H9 (cell line): ENCODE measurements around the gene ZFTA. TPM values are rescaled to one million over a fixed set of nuclear protein-coding genes. Genes with fewer than 3 reads are reported as not detected.

Experiments used
- DNase-seq: peaks from one replicate; pipeline ENCODE4 v3.0.0-alpha.2; 2017
- H2AFZ ChIP-seq: one replicate; pipeline ENCODE4 v1.6.1; 2013; ENCODE audit warnings: mild to moderate bottlenecking, low read length, control low read depth, moderate library complexity
- H2AK5ac ChIP-seq: 2 replicates; pipeline ENCODE4 v1.6.1; 2013; ENCODE audit warnings: low read length, control low read depth, mixed read lengths; ENCODE audit not compliant: insufficient read length
- H2BK120ac ChIP-seq: one replicate; pipeline ENCODE4 v1.6.1; 2013; ENCODE audit warnings: low read depth, mild to moderate bottlenecking, low read length, control low read depth, inconsistent platforms; ENCODE audit not compliant: poor library complexity, severe bottlenecking
- H2BK12ac ChIP-seq: 2 replicates; pipeline ENCODE4 v1.6.1; 2013; ENCODE audit warnings: low read length, control low read depth, mixed read lengths, low read depth; ENCODE audit not compliant: insufficient read length
- H2BK15ac ChIP-seq: 2 replicates; pipeline ENCODE4 v1.6.1; 2013; ENCODE audit warnings: low read depth, low read length, control low read depth
- H2BK20ac ChIP-seq: one replicate; pipeline ENCODE4 v1.6.1; 2013; ENCODE audit warnings: low read depth, mild to moderate bottlenecking, low read length, control low read depth, inconsistent platforms; ENCODE audit not compliant: poor library complexity, severe bottlenecking
- H2BK5ac ChIP-seq: 2 replicates; pipeline ENCODE4 v1.6.1; 2013; ENCODE audit warnings: low read length, control low read depth, mixed read lengths; ENCODE audit not compliant: insufficient read length
- H3K14ac ChIP-seq: 2 replicates; pipeline ENCODE4 v1.6.1; 2013; ENCODE audit warnings: low read length, control low read depth; ENCODE audit not compliant: insufficient read depth
- H3K18ac ChIP-seq: 2 replicates; pipeline ENCODE4 v1.6.1; 2013; ENCODE audit warnings: low read depth, mild to moderate bottlenecking, mixed read lengths, low read length, control low read depth; ENCODE audit not compliant: insufficient read length
- H3K23ac ChIP-seq: 2 replicates; pipeline ENCODE4 v1.6.1; 2013; ENCODE audit warnings: low read length, control low read depth, mixed read lengths, low read depth; ENCODE audit not compliant: insufficient read length
- H3K23me2 ChIP-seq: 2 replicates; pipeline ENCODE4 v1.6.1; 2013; ENCODE audit warnings: low read depth, mild to moderate bottlenecking, mixed read lengths, low read length, control low read depth; ENCODE audit not compliant: insufficient read length, poor library complexity, severe bottlenecking
- H3K27ac ChIP-seq: 2 replicates; pipeline ENCODE4 v1.5.1; 2013; ENCODE audit warnings: low read length, control low read depth, mixed read lengths, low read depth; ENCODE audit not compliant: insufficient read length
- H3K27me3 ChIP-seq: 2 replicates; pipeline ENCODE4 v1.6.1; 2013; ENCODE audit warnings: low read length, control low read depth, inconsistent platforms; ENCODE audit not compliant: insufficient read depth
- H3K4ac ChIP-seq: 2 replicates; pipeline ENCODE4 v1.6.1; 2013; ENCODE audit warnings: low read depth, mild to moderate bottlenecking, control low read depth, inconsistent platforms, low read length, moderate library complexity
- H3K4me1 ChIP-seq: 2 replicates; pipeline ENCODE4 v1.6.1; 2013; ENCODE audit warnings: low read length, control low read depth, inconsistent platforms; ENCODE audit not compliant: insufficient read depth
- H3K4me2 ChIP-seq: 2 replicates; pipeline ENCODE4 v1.6.1; 2013; ENCODE audit warnings: low read length, control low read depth, mixed read lengths; ENCODE audit not compliant: insufficient read length, insufficient read depth
- H3K56ac ChIP-seq: 2 replicates; pipeline ENCODE4 v1.6.1; 2013; ENCODE audit warnings: low read depth, mild to moderate bottlenecking, mixed read lengths, low read length, control low read depth; ENCODE audit not compliant: insufficient read length
- H3K79me1 ChIP-seq: 2 replicates; pipeline ENCODE4 v1.6.1; 2013; ENCODE audit warnings: low read depth, mild to moderate bottlenecking, moderate library complexity, low read length, control low read depth, inconsistent platforms; ENCODE audit not compliant: insufficient read depth, poor library complexity, severe bottlenecking
- H3K79me2 ChIP-seq: 2 replicates; pipeline ENCODE4 v1.6.1; 2013; ENCODE audit warnings: low read length, control low read depth, inconsistent platforms; ENCODE audit not compliant: insufficient read depth
- H3K9ac ChIP-seq: 2 replicates; pipeline ENCODE4 v1.6.1; 2013; ENCODE audit warnings: low read length, control low read depth, mixed read lengths; ENCODE audit not compliant: insufficient read length; ENCODE audit errors: extremely low read depth
- H3K9me3 ChIP-seq: one replicate; pipeline ENCODE4 v1.6.1; 2013; ENCODE audit warnings: low read depth, low read length, inconsistent platforms; ENCODE audit not compliant: control insufficient read depth
- H3T11ph ChIP-seq: one replicate; pipeline ENCODE4 v1.6.1; 2013; ENCODE audit warnings: mild to moderate bottlenecking, low read length, control low read depth, inconsistent platforms
- H4K20me1 ChIP-seq: one replicate; pipeline ENCODE4 v1.6.1; 2013; ENCODE audit not compliant: control insufficient read depth, insufficient read length, insufficient read depth
- H4K5ac ChIP-seq: 2 replicates; pipeline ENCODE4 v1.6.1; 2013; ENCODE audit warnings: low read depth, mild to moderate bottlenecking, mixed read lengths, low read length, control low read depth; ENCODE audit not compliant: insufficient read length
- H4K8ac ChIP-seq: replicated peaks from 2 replicates; pipeline ENCODE4 v1.6.1; 2013; ENCODE audit warnings: low read length, control low read depth, mixed read lengths, low read depth; ENCODE audit not compliant: insufficient read length
- H4K91ac ChIP-seq: 2 replicates; pipeline ENCODE4 v1.6.1; 2013; ENCODE audit warnings: low read depth, mild to moderate bottlenecking, moderate library complexity, mixed read lengths, low read length, control low read depth; ENCODE audit not compliant: insufficient read length
- H3K27ac Mint-ChIP-seq, 3 experiments: 2 replicates in 2 of 3; 3 replicates in 1 of 3; pipeline ENCODE4 v1.8.0; 2020 to 2021; ENCODE audit warnings: mixed read lengths in 3 of 3, mild to moderate bottlenecking in 1 of 3, moderate library complexity in 1 of 3
- H3K27me3 Mint-ChIP-seq: 2 replicates; pipeline ENCODE4 v1.8.0; 2021; ENCODE audit warnings: low read depth, mild to moderate bottlenecking, moderate library complexity, mixed read lengths
- H3K36me3 Mint-ChIP-seq, 3 experiments: 2 replicates in 2 of 3; 3 replicates in 1 of 3; pipeline ENCODE4 v1.8.0; 2020 to 2021; ENCODE audit warnings: low read depth in 3 of 3, mixed read lengths in 3 of 3; ENCODE audit not compliant: insufficient read depth in 1 of 3
- H3K4me1 Mint-ChIP-seq, 2 experiments: 2 replicates each; pipeline ENCODE4 v1.8.0; 2020; ENCODE audit warnings: mixed read lengths in 2 of 2
- H3K4me3 Mint-ChIP-seq, 2 experiments: 2 replicates in 1 of 2; 3 replicates in 1 of 2; pipeline ENCODE4 v1.8.0; 2020 to 2021; ENCODE audit warnings: mild to moderate bottlenecking in 2 of 2, mixed read lengths in 2 of 2, moderate library complexity in 1 of 2
- H3K9me3 Mint-ChIP-seq, 2 experiments: 2 replicates in 1 of 2; 3 replicates in 1 of 2; pipeline ENCODE4 v1.8.0; 2020; ENCODE audit warnings: mild to moderate bottlenecking in 2 of 2, mixed read lengths in 2 of 2, moderate library complexity in 1 of 2
- CTCF ChIP-seq: fragments of 200-600 bp; sonication (generic); conservative IDR thresholded peaks from 3 replicates; pipeline ENCODE4 v1.8.0; 2021; ENCODE audit warnings: antibody characterized with exemption, mild to moderate bottlenecking
- WGBS: extraction: QIAGEN DNeasy Blood & Tissue Kit; methylation state at CpG from one replicate; pipeline ENCODE4 v1.1.7; 2013; ENCODE audit warnings: missing lambda C conversion rate, low lambda C conversion rate, mixed read lengths; ENCODE audit not compliant: insufficient read length; ENCODE audit errors: extremely low coverage; 5-methylcytosine and 5-hydroxymethylcytosine counted together
- total RNA-seq: library from RNA; stranded (reverse); gene quantifications from 2 replicates; pipeline ENCODE4 v1.2.1, GENCODE V29; 2021

ZFTA gene
- total RNA-seq, 1 experiment from 2014 or later: 48.2 TPM

DNA sequence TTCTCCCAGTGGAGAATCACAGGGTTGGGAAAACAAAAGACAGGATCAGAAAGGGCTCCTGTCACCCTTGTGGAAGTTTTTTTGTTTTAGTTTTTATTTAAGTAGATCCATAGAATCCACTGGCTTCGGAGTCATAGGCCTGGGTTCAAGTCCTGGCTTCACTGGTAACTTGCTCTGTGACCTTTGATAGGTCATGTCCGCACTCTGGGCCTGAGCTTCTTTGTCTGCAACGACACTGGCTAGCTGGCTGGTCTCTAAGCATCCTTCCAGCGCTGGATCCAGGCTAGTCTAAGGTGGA, 1.4 kb downstream of the ZFTA start:
- no peak overlapping the region for H3K27ac ChIP-seq
- no peak overlapping the region for H3K14ac ChIP-seq
- H3K4me1 ChIP-seq: peaks cover 3% of the 10 kb centered on the region; the same call in 1 of the 2 replicates
- no peak overlapping the region for H3K4ac ChIP-seq
- peaks cover 3% of the 10 kb centered on the region; the same call in 1 of the 2 replicates for H3K79me2 ChIP-seq
- no peaks in the 10 kb centered on the region for H4K20me1 ChIP-seq
- H2BK120ac ChIP-seq: no peak overlapping the region
- H3K9me3 ChIP-seq: no peaks in the 10 kb centered on the region
- H4K5ac ChIP-seq: no peak overlapping the region
- Mint-ChIP-seq H3K36me3 (peaks cover 0 to 17% (median 4%) of the 10 kb centered on the region in 3 experiments; a peak in 3 of 7 replicates), H3K27ac (peak overlapping the region in 2 of 3 experiments; percentile 94 to 97; a peak in 3 of 7 replicates), H3K9me3 (no peaks in the 10 kb centered on the region), H3K27me3 (peaks cover 18% of the 10 kb centered on the region), H3K4me1 (peaks cover 37 to 41% of the 10 kb centered on the region in 2 experiments), H3K4me3 (peak overlapping the region; percentile 90 to 94)
- H2BK12ac ChIP-seq: no peak overlapping the region
- peaks cover 19% of the 10 kb centered on the region for H3K23me2 ChIP-seq
- H2BK20ac ChIP-seq: no peak overlapping the region
- no peak for DNase-seq
- H3K23ac ChIP-seq: no peak overlapping the region
- no peak overlapping the region for H2AK5ac ChIP-seq
- no peak overlapping the region for H3K56ac ChIP-seq
- peaks cover 7% of the 10 kb centered on the region; the same call in 1 of the 2 replicates for H3K27me3 ChIP-seq
- H3K4me2 ChIP-seq: peak overlapping the region; percentile 78
- no peak for TF ChIP-seq CTCF
- H3T11ph ChIP-seq: no peak overlapping the region
- no peak overlapping the region for H4K91ac ChIP-seq
- no CpG with 5 or more reads among the region's 4 CpGs for WGBS
- H2BK15ac ChIP-seq: no peak overlapping the region
- no peak overlapping the region for H2BK5ac ChIP-seq
- no peaks in the 10 kb centered on the region for H3K79me1 ChIP-seq
- no peak overlapping the region for H3K18ac ChIP-seq
- no peak overlapping the region for H3K9ac ChIP-seq
- H4K8ac ChIP-seq: no peak overlapping the region
- no peak overlapping the region for H2AFZ ChIP-seq
